Peyer's patch (tissue), 4 donors: ENCODE measurements around the gene GARS1.

Experiments
- POLR2A ChIP-seq, 2 donors: fragments of 450-650 bp; IDR thresholded peaks; one replicate each; pipeline ENCODE4 v1.5.1; 2017; ENCODE audit warnings: antibody characterized with exemption in 2 of 2, mild to moderate bottlenecking in 2 of 2, moderate library complexity in 2 of 2
- TF ChIP-seq, protein P1 (sequence below), 6 experiments: fragments of 450-650 bp in 4 of 6; fragments of 200-600 bp in 2 of 6; sonication (generic) in 1 of 6; IDR thresholded peaks; one replicate each; pipeline ENCODE4 v1.5.1; 2017 to 2019; ENCODE audit warnings: antibody characterized with exemption in 6 of 6, mild to moderate bottlenecking in 3 of 6, moderate library complexity in 1 of 6

- TF ChIP-seq, protein P1, sequence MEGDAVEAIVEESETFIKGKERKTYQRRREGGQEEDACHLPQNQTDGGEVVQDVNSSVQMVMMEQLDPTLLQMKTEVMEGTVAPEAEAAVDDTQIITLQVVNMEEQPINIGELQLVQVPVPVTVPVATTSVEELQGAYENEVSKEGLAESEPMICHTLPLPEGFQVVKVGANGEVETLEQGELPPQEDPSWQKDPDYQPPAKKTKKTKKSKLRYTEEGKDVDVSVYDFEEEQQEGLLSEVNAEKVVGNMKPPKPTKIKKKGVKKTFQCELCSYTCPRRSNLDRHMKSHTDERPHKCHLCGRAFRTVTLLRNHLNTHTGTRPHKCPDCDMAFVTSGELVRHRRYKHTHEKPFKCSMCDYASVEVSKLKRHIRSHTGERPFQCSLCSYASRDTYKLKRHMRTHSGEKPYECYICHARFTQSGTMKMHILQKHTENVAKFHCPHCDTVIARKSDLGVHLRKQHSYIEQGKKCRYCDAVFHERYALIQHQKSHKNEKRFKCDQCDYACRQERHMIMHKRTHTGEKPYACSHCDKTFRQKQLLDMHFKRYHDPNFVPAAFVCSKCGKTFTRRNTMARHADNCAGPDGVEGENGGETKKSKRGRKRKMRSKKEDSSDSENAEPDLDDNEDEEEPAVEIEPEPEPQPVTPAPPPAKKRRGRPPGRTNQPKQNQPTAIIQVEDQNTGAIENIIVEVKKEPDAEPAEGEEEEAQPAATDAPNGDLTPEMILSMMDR (IDR thresholded peaks at IDR 0.05), result no peak
- no peak for TF ChIP-seq POLR2A (IDR thresholded peaks at IDR 0.05)
Measured at GRCh38 chr7:30647589-30648364, 53.1 kb downstream of the GARS1 start.
